DMS79 treated with DMSO at 0.1 percent for 48 hours (cell line): ENCODE measurements around the gene KIT.
A peak's percentile ranks its signal among the peaks of the same experiment; 100 is the strongest.

Experiments
- DNase-seq: peaks from one replicate; lab custom pipeline; 2025; lab: John Stamatoyannopoulos, UW

Gene KIT

DNA sequence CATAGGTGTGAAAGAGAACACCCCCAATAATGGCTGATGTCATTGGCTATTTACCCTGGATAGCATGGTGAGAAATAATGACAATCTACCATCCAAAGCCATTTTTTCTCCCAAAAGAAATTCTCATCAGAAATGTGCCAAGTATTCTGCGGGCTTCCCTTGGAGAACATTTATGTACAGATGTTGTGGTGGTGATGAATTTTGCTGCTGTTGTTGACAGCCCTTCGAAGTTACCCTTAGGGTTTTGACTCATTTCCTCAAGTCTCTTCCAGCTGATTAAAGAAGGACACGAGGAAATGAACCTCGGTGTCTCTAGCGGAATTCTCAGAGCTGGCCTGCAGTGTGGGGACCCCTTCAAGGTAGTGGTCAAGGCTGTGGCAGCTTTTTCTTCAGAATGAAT, 3.4 kb downstream of the KIT start:
- no peak for DNase-seq

- DNase-seq = no peak
These were observed 3.9 kb downstream of the KIT start for GRCh38 chr4:54661686-54662085.

- no peak for DNase-seq
These were observed 4.4 kb downstream of the KIT start for GRCh38 chr4:54662123-54662522.

DNA sequence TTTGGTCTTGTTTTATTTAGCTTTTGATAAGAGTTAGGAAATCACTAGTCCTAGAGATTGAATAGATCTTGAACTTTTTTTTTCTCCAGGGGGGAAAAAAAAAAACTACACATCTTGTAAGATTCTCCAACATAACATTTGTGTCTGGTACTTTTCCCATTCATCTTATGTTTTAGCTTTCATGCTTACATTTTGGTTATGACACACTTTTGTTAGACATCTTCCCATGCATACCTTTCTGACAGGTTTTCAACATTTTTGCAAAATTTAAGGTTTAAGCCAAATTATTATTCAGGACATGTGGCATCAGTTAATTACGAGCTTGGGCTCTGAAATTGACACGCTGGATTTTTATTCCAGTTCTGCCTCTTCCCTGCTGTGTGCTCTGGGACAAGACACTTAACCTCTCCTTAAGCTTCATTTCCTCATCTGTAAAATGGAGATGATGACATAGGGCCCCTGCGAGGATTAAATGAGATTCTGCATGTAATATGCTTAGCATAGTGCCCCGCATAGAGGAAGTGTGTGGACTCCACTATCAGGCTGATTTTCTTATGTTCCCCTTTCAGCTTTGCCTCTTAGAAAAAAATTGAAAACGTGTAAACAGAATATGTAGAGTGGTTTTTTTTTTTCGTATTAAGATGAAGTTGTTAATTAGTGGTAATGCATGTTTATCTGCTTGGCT, 5.3 kb downstream of the KIT start:
- no peak for DNase-seq

DNA sequence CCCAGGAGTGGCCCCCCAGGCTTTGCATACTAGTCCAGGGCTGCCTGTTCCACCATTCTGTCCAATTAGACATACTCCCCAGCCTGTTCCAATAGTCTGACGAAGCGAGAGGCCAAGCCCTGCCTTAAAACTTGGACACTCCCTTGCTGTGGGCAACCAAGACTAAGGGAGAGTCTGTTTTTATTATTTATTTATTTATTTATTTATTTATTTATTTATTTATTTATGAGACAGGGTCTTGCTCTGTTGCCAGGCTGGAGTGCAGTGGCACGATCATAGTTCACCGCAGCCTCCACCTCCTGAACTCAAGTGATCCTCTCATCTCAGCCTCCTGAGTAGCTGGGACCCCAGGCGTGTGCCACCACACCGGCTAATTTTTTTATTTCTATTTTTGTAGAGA, 6.6 kb downstream of the KIT start:
- no peak for DNase-seq

DNA sequence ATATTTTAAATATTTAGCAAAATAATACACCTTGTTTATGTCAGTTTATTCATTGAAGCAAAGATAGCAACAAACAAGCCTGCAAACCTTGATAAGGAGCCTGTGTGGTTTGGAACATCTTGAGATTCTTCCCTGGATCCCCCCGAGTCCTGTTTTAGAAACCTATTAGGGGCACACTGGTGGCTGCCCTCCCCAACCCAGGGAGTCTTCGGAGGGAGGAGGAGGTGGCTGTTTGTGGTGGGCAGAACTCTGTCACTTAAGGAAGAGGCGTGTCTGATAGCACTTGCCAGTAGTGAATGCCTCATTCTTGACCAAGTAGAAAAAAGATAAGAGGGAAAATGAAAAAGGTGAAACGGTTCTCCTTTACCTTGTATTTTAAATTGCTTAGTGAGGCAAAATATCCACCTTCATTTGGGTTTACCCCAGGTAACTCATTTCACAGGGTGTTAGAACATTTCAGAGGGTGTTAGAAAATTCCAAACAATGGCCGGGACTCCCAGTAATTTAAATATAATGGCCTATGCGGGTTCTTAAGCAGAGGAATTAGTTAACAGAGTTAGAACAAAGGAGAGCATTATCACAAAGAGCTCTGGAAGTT, 10.4 kb downstream of the KIT start:
- DNase-seq = peak; percentile 14

DNA sequence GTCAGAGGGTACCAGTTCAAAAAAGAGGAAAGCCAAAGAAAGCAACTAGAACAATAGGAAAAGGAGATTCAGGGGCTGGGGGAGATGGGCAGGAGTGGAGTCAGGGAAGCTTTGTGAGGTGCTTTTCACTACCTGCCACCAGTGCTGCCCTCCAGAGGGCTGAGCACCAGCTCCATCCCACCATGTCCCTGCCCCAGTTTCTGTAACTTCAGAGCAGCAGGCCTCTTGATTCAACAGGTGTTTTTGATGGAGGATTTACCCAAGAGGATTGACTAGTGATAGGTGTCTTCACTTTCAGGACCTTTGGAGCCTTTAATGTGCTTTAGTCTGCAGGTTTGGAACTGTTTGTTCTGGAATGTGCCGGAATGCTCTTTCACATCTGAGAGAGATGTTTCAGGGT, 12.1 kb downstream of the KIT start:
- DNase-seq = no peak

DNA sequence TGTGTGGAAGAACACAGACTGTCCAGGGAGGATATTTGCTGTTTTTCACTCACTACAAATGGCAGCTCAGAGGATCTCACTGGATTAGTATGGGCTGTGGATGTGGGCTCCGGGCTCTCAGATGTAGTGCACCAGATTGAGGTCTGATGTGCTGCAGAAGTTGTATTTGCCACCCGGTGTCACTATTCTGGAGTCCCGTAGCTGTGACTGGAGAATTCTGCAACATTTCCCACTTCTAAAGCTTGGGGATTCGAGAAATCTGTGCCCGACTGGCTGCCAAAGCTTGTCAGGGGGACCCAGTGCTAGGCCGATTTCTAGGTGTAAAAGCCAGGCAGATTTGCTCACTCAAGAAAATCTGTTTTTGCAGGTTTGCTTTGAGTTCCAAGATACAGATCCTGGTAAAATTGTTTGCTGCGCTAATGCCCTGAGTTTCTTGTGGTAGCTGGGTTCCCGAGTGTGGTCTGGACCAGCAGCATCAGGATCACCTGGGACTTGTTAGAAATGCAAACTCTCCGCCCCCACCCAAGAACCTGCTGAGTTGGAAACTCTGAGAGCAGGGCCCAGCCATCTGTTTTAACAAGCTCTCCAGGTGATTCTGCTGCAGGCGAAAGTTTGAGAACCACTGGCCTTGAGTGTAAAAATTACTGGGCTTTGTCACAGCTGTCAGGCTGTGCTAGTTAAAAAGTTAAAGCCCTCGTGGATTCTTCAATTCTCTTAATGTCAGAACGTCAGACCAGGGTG, 18.1 kb downstream of the KIT start:
- no peak for DNase-seq

- no peak for DNase-seq
These were observed 18.9 kb downstream of the KIT start for GRCh38 chr4:54676658-54677057.

- DNase-seq = no peak
These were observed 19.7 kb downstream of the KIT start for GRCh38 chr4:54677416-54677815.

DNA sequence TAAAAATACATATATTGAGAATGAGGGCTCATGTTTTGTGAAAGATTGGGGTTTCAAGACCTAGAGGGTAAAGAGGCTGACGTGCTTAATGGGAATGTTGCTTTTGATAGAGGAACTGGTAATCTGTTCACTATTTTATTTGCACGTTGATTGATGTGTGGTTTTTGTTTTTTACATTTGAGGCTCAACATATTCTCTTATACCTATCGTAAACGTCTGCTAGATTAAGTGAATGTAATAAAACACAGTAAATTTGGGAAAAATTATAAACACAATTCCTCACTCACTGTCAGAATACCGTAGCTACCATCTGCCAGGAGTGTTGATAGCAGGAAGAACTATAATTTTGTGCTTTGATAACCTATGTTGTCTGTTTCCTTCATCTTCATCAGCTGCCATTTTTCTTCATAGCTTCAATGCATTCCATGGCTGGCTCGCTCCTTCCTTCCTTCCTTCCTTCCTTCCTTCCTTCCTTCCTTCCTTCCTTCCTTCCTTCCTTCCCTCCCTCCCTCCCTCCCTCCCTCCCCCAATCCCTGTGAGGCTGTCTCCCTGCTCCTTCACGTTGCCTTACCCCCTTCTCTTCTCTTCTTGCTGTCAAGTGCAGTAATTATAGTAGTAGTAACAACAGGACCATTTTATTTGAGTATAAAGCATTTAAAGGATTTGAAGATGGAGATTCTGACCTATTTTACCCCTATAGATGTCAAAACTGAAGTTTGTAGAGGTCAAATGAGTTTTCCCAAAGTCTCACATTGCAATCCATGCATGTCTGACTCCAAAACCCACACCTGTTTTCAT, 20.3 kb downstream of the KIT start:
- no peak for DNase-seq

GRCh38 chr4:54678826-54679225, 21.1 kb downstream of the KIT start:
- no peak for DNase-seq

GRCh38 chr4:54679813-54680212, 22.1 kb downstream of the KIT start:
- DNase-seq = no peak

DNA sequence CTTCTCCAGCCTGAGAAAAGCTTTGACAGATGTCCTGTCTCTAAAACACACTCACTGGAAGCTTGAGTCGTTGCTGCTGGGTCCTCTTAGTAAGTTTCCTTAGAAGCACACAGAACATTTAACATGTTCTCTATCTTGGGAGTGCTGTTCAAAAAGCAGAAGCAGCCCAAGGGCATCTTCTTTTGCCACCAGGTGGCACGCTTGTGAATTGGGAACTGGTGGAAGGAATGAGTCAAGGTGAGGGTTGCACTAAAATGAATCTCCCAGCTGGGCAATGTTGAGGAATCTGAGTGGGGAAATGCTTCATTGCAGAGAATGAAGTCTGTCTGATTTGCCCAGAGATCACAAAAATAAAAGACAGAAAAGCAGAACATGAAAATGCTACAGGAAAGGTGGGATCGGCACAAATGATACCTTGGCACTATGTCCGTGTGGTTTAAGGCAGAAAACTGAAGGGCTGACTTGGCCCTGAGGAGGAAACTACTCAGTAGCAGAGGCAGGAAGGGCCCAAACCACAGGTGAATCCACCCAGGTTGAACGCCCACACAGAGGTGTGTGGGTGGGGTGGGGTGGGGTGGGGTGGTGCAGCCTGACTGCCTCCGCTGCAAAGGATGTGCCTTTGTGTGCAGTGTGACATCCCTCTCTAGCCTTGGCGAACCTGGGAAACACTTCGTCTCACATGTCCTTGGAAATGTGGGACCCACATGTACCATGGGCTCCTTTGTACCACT, 26.0 kb downstream of the KIT start:
- DNase-seq = no peak

GRCh38 chr4:54685810-54686209, 28.1 kb downstream of the KIT start:
- no peak for DNase-seq

DNA sequence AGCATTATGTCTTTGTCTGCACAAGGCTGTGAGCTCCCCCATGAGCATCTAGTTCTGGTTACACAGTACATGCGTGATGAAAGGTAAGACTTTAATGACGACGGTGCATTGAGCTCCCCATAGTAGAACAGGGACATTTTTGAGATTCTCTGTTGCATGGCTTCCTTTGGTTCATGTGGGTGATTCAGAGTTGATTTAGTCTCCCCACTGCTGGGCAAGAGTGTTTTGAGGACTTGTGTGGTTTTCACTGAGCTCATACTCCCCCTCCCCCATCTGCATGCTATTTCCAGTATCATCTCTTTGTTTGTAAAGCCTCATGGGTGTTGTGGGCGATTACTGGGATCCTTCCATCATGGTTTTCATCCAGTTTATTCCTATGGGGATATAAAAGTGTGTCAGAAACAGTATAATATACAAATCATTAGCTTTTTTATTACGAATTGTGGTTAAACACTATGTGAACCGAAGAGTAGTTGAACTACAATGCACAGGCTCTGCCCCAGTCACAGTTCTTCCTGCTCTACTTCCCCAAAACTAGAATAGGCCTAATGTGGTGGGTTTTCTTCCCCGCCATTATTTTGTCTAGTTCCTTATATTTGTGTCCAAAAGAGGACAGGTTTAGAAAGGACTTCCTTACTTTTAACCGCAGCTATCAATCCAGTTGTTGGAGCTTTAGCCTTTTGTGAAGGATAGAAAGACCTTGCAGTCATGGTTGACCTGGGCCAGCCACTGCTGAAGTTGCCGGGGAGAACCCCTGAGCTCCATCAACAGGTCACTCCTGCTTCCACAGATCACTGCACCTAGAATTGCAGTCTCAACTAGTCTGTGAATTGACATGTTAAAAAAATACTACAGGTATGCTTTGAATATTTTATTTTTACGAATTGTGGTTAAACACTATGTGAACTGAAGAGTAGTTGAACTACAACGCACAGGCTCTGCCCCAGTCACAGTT, 30.4 kb downstream of the KIT start:
- DNase-seq = peak; percentile 53

DNA sequence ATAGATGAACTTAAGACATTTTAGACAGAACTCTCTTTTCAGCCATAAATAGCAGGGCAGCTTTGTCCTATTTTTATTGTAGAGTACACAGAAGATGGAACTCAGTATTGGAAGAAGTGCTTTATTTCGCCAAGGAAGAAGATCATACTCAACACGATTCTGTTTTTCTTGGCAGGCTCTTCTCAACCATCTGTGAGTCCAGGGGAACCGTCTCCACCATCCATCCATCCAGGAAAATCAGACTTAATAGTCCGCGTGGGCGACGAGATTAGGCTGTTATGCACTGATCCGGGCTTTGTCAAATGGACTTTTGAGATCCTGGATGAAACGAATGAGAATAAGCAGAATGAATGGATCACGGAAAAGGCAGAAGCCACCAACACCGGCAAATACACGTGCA, 37.6 kb downstream of the KIT start:
- DNase-seq = no peak

GRCh38 chr4:54695788-54696187, 38.0 kb downstream of the KIT start:
- no peak for DNase-seq

- no peak for DNase-seq
These were observed 38.9 kb downstream of the KIT start for GRCh38 chr4:54696649-54697048.

- DNase-seq = no peak
These were observed 43.2 kb downstream of the KIT start for GRCh38 chr4:54700986-54701385.

DNA sequence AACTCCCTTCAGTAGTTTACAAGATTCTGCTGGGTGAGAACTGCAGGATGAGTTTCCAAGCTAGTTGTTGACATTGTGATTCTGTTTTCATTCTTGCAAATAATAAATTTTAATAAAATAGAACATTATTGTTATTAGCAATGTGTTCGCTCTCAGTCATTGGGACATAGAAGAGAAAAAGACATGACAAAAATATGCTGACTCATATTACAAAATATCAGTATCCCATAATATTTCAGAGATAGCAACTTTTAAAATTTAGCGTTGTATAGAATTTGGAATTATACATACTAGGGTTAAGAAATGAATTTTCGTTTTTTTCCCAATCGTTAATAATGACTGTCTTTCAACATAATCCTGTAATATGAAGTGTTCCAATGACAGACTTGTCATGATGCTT, 45.4 kb downstream of the KIT start:
- DNase-seq = no peak
